H1 (cell line): ENCODE results near the gene PCDHA10. TPM values are rescaled to one million over a fixed set of nuclear protein-coding genes. Genes with fewer than 3 reads are reported as not detected.

Experiments used
- ASH2L ChIP-seq: fragments of 200-600, 300-600 bp; sonication (generic); IDR thresholded peaks from one replicate; pipeline ENCODE4 v1.7.1; 2017; ENCODE audit warnings: low read length
- BACH1 ChIP-seq: IDR thresholded peaks from 2 replicates; pipeline ENCODE4 v1.6.1; 2012; ENCODE audit warnings: low read length, improper control_type of control experiment
- BCL11A ChIP-seq, 2 experiments: IDR thresholded peaks; one replicate each; pipeline ENCODE4 v1.6.1; 2011; ENCODE audit warnings: low read depth in 2 of 2, low read length in 2 of 2, mild to moderate bottlenecking in 2 of 2
- CBX8 ChIP-seq: fragments of 300-800, 300-1000 bp; sonication (generic); IDR thresholded peaks from 2 replicates; pipeline ENCODE4 v1.7.1; 2016; ENCODE audit warnings: low read depth, low read length, borderline replicate concordance
- EGR1 ChIP-seq: IDR thresholded peaks from 2 replicates; pipeline ENCODE4 v1.6.1; 2011; ENCODE audit warnings: low read depth, low read length, borderline replicate concordance
- FOSL1 ChIP-seq: IDR thresholded peaks from 2 replicates; pipeline ENCODE4 v1.6.1; 2011; ENCODE audit warnings: mild to moderate bottlenecking, low read depth, low read length, moderate library complexity; ENCODE audit not compliant: insufficient read depth
- HDAC2 ChIP-seq, 2 experiments: fragments of 300-600 bp in 1 of 2; sonication (generic) in 1 of 2; IDR thresholded peaks; 2 replicates each; pipeline ENCODE4 v1.6.1; 2011 to 2012; ENCODE audit warnings: low read depth in 2 of 2, low read length in 2 of 2, mild to moderate bottlenecking in 2 of 2, moderate library complexity in 2 of 2, borderline replicate concordance in 1 of 2, inconsistent platforms in 1 of 2
- HDAC6 ChIP-seq: IDR thresholded peaks from one replicate; pipeline ENCODE4 v1.7.1; 2012; ENCODE audit warnings: low read depth, mild to moderate bottlenecking, inconsistent platforms, low read length, moderate library complexity
- KDM1A ChIP-seq: fragments of 200-600, 300-600 bp; sonication (generic); IDR thresholded peaks from 2 replicates; pipeline ENCODE4 v1.7.1; 2016; ENCODE audit warnings: mild to moderate bottlenecking, low read length, borderline replicate concordance
- KDM4A ChIP-seq: IDR thresholded peaks from one replicate; pipeline ENCODE4 v1.7.1; 2012; ENCODE audit warnings: low read depth, mild to moderate bottlenecking, moderate library complexity, low read length, inconsistent platforms; ENCODE audit not compliant: severe bottlenecking
- NRF1 ChIP-seq: IDR thresholded peaks from 2 replicates; pipeline ENCODE4 v1.6.1; 2011; ENCODE audit warnings: mild to moderate bottlenecking, low read depth, low read length, improper control_type of control experiment
- RBBP5 ChIP-seq: IDR thresholded peaks from 2 replicates; pipeline ENCODE4 v1.7.1; 2012; ENCODE audit warnings: low read depth, mild to moderate bottlenecking, inconsistent platforms, low read length, moderate library complexity, borderline replicate concordance
- RFX5 ChIP-seq: IDR thresholded peaks from 2 replicates; pipeline ENCODE4 v1.6.1; 2011; ENCODE audit warnings: low read depth, low read length, improper control_type of control experiment, borderline replicate concordance
- RNF2 ChIP-seq: fragments of 200-900, 300-1000 bp; sonication (generic); IDR thresholded peaks from 2 replicates; pipeline ENCODE4 v1.7.1; 2016; ENCODE audit warnings: borderline replicate concordance, low read depth, mild to moderate bottlenecking, antibody characterized with exemption, low read length; ENCODE audit not compliant: poor library complexity, severe bottlenecking; ENCODE audit errors: missing control alignments
- SIRT6 ChIP-seq: IDR thresholded peaks from one replicate; pipeline ENCODE4 v1.7.1; 2012; ENCODE audit warnings: low read length, inconsistent platforms
- SP4 ChIP-seq: IDR thresholded peaks from 2 replicates; pipeline ENCODE4 v1.6.1; 2012; ENCODE audit warnings: low read length, inconsistent platforms
- TAF7 ChIP-seq: optimal IDR thresholded peaks from 2 replicates; pipeline ENCODE3; 2011; ENCODE audit warnings: low read depth, mild to moderate bottlenecking, inconsistent platforms, low read length, moderate library complexity, borderline replicate concordance
- TBP ChIP-seq: IDR thresholded peaks from 2 replicates; pipeline ENCODE4 v1.6.1; 2011; ENCODE audit warnings: low read depth, low read length, improper control_type of control experiment
- TCF12 ChIP-seq: IDR thresholded peaks from 2 replicates; pipeline ENCODE4 v1.6.1; 2011; ENCODE audit warnings: low read depth, mild to moderate bottlenecking, low read length
- TEAD4 ChIP-seq: IDR thresholded peaks from 2 replicates; pipeline ENCODE4 v1.6.1; 2012; ENCODE audit warnings: low read depth, low read length, inconsistent platforms, mixed read lengths
- polyA plus RNA-seq, 7 experiments: library from polyadenylated mRNA; depleted of rRNA in 3 of 7; stranded (reverse) in 5 of 7; unstranded in 2 of 7; fragments of >200 nt in 5 of 7; fragments of 200-250 nt in 2 of 7; gene quantifications; 1 replicate in 5 of 7; 2 replicates in 1 of 7; 4 replicates in 1 of 7; pipeline versions ENCODE4 v1.2.1 to v1.2.3, GENCODE V29; 2011 to 2013; ENCODE audit warnings: missing spikeins in 2 of 7, mixed read lengths in 2 of 7
- total RNA-seq: library from RNA; stranded (reverse); fragmentation: NEBNext Ultra II Directional; extraction: Animal tissue kit (Norgen Biotek cat#: 25700); gene quantifications from 2 replicates; pipeline ENCODE4 v1.2.1, GENCODE V29; 2021
- TF ChIP-seq, protein P1 (sequence below): IDR thresholded peaks from 2 replicates; pipeline ENCODE4 v1.6.1; 2011; ENCODE audit warnings: low read depth, mild to moderate bottlenecking, low read length; ENCODE audit not compliant: insufficient read depth

PCDHA10 gene
- total and polyA plus RNA-seq, 2 of the 8 experiments (the other 6 are each of a cell fraction or from before 2014, with no cell fraction given) = 2.8 to 5.4 TPM

DNA sequence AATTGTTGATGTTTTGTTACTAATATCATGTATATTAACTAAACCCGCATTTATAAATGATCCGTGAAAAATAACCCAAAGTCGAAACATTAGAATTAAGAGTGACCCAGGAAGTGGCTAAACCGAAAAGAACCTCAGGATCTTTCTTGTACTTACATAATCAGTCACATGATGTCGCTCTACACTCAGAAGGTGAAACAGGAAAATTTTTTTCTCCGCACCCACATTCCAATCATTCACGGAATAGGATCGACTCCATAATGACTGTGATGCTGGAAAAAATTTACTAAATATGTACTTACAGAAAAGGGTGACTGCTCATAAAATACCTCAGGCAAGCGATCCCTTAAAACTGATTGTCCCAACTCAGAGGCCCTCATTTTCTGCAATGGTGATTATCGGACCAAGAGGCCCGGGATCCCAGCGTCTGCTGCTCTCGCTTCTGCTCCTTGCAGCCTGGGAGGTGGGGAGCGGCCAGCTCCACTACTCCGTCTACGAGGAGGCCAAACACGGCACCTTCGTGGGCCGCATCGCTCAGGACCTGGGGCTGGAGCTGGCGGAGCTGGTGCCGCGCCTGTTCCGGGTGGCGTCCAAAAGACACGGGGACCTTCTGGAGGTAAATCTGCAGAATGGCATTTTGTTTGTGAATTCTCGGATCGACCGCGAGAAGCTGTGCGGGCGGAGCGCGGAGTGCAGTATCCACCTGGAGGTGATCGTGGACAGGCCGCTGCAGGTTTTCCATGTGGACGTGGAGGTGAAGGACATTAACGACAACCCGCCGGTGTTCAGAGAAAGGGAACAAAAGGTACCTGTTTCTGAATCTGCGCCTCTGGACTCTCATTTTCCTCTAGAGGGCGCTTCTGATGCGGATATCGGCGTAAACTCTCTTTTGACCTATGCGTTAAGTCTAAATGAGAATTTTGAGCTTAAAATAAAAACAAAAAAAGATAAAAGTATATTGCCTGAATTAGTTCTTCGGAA lies 19.7 kb downstream of the PCDHA10 start, which contains the start of gene PCDHA12 (continued):
- peak; percentile 46 for TF ChIP-seq ASH2L
- TF ChIP-seq, protein P1, sequence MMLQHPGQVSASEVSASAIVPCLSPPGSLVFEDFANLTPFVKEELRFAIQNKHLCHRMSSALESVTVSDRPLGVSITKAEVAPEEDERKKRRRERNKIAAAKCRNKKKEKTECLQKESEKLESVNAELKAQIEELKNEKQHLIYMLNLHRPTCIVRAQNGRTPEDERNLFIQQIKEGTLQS = no peak
- TF ChIP-seq EGR1 = no peak
- TF ChIP-seq TEAD4 = peak; percentile 77
- no peak for TF ChIP-seq TAF7
- no peak for TF ChIP-seq FOSL1
- no peak for TF ChIP-seq SP4
- TF ChIP-seq SIRT6 = no peak
- no peak for TF ChIP-seq RFX5
- no peak for TF ChIP-seq TCF12
- no peak for TF ChIP-seq RBBP5
- TF ChIP-seq HDAC6 = no peak
- TF ChIP-seq KDM4A = peak; percentile 53
- TF ChIP-seq RNF2 = no peak
- no peak for TF ChIP-seq HDAC2 (IDR thresholded peaks at IDR 0.05; ENCODE audit: borderline replicate concordance in 1 of 2, low read depth in 2 of 2, low read length in 2 of 2)
- TF ChIP-seq NRF1 = no peak
- no peak for TF ChIP-seq BCL11A (IDR thresholded peaks at IDR 0.05; ENCODE audit: low read depth in 2 of 2, low read length in 2 of 2)
- TF ChIP-seq CBX8 = no peak
- no peak for TF ChIP-seq BACH1
- 0 out of 2 replicates have a peak, but pooled peaks have one; percentile 31 for TF ChIP-seq TBP
- TF ChIP-seq KDM1A = no peak
